Spinal cord (tissue), 10 donors: ENCODE results near the gene ITPK1. TPM values are rescaled to one million over a fixed set of nuclear protein-coding genes. Genes with fewer than 3 reads are reported as not detected.

ENCODE experiments used
- DNase-seq, 6 donors: peaks; one replicate each; pipeline versions ENCODE4 v3.0.0 to v3.0.0-alpha.2; 2013 to 2015; ENCODE audit warnings: low spot score in 6 of 6, low read depth in 4 of 6
- H3K27ac ChIP-seq: one replicate; pipeline ENCODE4 v1.5.1; 2013; ENCODE audit warnings: low read depth, low read length, control low read depth
- H3K27me3 ChIP-seq: one replicate; pipeline ENCODE4 v1.6.1; 2013; ENCODE audit warnings: low read length; ENCODE audit not compliant: control insufficient read depth, insufficient read depth
- H3K36me3 ChIP-seq: one replicate; pipeline ENCODE4 v1.6.1; 2013; ENCODE audit warnings: low read length; ENCODE audit not compliant: control insufficient read depth, insufficient read depth
- H3K4me1 ChIP-seq: one replicate; pipeline ENCODE4 v1.6.1; 2013; ENCODE audit warnings: low read length; ENCODE audit not compliant: control insufficient read depth, insufficient read depth
- H3K4me3 ChIP-seq: one replicate; pipeline ENCODE4 v1.5.1; 2013; ENCODE audit warnings: low read depth, low read length, control low read depth
- H3K9me3 ChIP-seq: one replicate; pipeline ENCODE4 v1.6.1; 2013; ENCODE audit warnings: low read length; ENCODE audit not compliant: control insufficient read depth, insufficient read depth
- WGBS: methylation state at CpG from one replicate; pipeline ENCODE4 v1.1.5; 2013; ENCODE audit warnings: missing lambda C conversion rate; ENCODE audit not compliant: insufficient coverage; 5-methylcytosine and 5-hydroxymethylcytosine counted together
- polyA plus RNA-seq, 2 donors: library from polyadenylated mRNA; unstranded; fragments of 120-200 nt; gene quantifications; one replicate each; pipeline ENCODE4 v1.2.1, GENCODE V29; 2013; ENCODE audit not compliant: insufficient read length in 2 of 2
- total RNA-seq, 2 donors: library from RNA; depleted of rRNA in 1 of 2; stranded (reverse); fragments of 120-200 nt in 1 of 2; fragments of >200 nt in 1 of 2; gene quantifications; one replicate each; pipeline versions ENCODE4 v1.2.3 to v1.2.4, GENCODE V29; 2013 to 2014
- donor health status: healthy.

The ITPK1 gene
- total and polyA plus RNA-seq, 4 donors, result 33.8 to 147 (median 83.3) TPM

DNA sequence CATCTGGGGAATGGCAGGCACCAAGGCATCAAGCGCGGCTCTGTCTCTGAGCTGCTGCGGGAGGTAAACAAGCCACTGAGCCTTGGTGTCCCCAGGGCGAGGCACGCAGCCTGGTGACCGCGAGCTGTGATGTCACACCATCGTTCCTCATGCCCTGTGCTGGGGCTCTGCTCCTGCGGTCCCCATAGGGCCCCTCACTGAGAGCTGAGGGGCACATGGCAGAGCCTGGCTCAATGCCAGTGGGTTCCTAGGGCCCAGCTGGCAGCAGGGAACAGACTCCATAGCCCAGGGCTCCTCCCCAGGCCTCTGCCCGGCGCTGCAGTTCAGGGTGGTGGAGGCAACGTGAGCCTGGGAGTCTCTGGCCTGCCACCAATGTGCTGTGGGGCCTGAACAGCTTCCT is 170.2 kb downstream of the ITPK1 start:
- no peaks in the 10 kb centered on the region for H3K27me3 ChIP-seq
- 76% methylated on average over 12 of the region's 12 CpGs for WGBS
- H3K4me1 ChIP-seq, result peaks cover 17% of the 10 kb centered on the region
- no peak for DNase-seq
- H3K9me3 ChIP-seq, result no peaks in the 10 kb centered on the region
- H3K4me3 ChIP-seq, result no peak overlapping the region
- no peak overlapping the region for H3K27ac ChIP-seq
- peaks cover 98% of the 10 kb centered on the region for H3K36me3 ChIP-seq

DNA sequence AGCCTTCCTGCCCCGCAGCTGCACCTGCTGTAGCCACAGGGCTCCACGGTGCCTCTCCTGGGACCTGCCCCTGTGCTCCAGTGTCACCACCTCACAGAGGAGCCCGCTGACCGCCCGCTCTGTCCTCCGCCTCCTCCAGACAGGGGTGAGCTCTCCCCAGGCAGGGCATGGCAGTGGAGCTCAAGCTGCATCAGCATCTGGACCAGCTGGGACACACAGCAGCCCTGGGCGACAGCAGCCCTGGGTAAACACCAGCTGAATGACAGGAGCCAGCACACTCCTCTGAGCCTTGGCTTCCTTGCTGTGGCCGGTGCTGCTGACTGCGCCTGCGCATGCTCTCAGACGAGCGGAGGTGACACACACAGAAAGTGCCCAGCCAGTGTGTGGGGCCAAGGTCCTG is 170.7 kb downstream of the ITPK1 start:
- 86% methylated on average over 12 of the region's 12 CpGs for WGBS

DNA sequence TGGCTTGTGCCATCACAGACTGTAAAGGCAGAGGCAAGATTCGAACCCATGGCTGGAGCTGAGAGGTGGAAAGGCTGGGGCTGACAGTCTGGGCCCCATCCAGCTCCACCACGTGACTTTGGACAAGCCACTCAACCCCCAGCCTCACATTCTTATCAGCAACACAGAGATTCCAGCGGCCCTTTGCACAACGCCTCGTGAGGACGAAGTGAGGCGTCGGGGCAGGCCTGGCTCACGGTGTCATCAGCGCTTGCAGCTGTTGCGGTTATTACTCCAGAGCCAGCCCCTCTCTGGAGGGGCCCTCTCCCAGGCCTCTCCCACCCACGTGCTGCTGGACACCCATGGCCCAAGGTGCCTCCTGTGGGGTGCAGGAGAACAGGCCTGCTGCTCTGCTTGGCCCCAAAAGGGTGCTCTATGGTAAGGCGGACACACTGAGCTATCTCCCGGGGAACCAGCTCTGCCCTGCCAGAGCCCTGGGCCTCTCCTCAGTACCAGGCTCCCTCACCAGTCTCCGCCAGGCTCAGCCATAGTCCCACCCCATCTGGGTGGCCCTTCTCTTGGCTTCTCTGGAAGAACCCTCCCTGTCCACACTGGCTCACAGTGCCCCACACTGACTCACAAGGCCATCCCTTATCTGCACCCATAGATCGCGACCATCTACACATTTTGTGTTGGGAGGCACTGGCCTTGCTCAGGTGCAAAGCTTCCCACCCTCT is 171.7 kb downstream of the ITPK1 start:
- H3K27ac ChIP-seq, result no peak overlapping the region
- H3K9me3 ChIP-seq, result no peaks in the 10 kb centered on the region
- peaks cover 19% of the 10 kb centered on the region for H3K4me1 ChIP-seq
- no peaks in the 10 kb centered on the region for H3K27me3 ChIP-seq
- peaks cover 97% of the 10 kb centered on the region for H3K36me3 ChIP-seq
- 90% methylated on average over 17 of the region's 17 CpGs for WGBS
- DNase-seq, result no peak
- no peak overlapping the region for H3K4me3 ChIP-seq

More for the DNA sequence above, 170.7 kb downstream of the ITPK1 start:
- Histone ChIP-seq H3K27ac (no peak overlapping the region), H3K4me3 (no peak overlapping the region), H3K4me1 (peaks cover 17% of the 10 kb centered on the region), H3K27me3 (no peaks in the 10 kb centered on the region), H3K9me3 (no peaks in the 10 kb centered on the region), H3K36me3 (peaks cover 98% of the 10 kb centered on the region)
- DNase-seq, result no peak

DNA sequence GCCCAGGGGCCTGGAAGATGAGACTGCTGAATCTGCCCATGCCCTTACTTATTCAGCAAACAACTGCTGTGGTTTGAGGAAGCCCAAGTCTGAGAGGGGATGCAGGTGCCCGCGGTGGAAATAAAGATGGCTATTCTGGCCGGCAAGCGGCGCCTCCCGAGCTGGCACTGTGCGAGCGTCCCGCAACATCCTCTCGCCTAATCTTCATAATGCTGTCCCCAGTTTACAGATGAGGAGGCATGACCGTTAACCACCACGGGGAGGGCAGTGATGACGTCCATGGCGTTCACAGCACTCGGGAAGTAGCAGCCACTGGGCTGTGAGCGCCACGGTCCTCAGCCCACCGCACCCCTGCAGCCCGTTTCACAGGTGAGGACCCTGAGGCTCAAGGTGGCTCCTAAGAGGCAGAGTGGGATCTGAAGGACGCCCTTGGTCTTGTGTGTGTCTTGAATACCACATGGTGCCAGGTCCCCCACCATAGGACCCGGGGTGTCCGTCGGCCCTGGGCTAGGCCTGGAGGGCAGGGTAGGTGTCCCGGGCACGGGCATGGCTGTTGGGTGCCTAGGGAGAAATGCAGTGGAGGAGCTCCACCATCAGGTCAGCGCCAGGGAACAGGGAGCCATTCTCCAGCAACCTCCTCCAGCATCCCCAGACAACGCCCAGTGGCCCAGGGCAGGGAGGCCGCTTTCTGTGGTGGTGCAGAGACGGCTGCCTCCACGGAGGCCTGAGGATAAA is 172.6 kb downstream of the ITPK1 start:
- 94% methylated on average over 28 of the region's 30 CpGs for WGBS
- H3K4me1 ChIP-seq, result peaks cover 28% of the 10 kb centered on the region

DNA sequence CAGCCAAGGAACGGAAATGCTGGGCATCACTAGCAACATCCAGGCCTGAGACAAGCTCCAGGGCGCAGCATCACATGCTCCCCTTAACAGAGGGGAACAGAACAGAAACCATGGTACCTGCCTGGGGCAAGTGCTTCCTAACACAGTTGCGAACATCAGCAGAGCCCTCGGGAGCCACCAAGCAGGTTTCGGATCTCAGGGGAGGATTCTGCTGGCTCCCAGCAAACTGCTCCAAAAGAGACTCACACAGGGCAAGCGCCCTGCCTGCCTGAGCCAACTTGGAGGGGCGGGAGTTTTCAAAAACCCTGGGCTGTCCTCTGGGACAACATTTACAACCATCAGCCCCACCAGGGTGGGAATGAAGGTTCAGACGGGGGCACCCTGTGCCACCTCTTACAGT is 173.1 kb downstream of the ITPK1 start:
- 88% methylated on average over 5 of the region's 8 CpGs for WGBS
- H3K27ac ChIP-seq, result no peak overlapping the region
- no peak overlapping the region for H3K4me3 ChIP-seq

More for the DNA sequence above, 172.6 kb downstream of the ITPK1 start:
- Histone ChIP-seq H3K27ac (no peak overlapping the region), H3K4me3 (no peak overlapping the region), H3K27me3 (no peaks in the 10 kb centered on the region), H3K9me3 (no peaks in the 10 kb centered on the region), H3K36me3 (peaks cover 97% of the 10 kb centered on the region)
- no peak for DNase-seq

DNA sequence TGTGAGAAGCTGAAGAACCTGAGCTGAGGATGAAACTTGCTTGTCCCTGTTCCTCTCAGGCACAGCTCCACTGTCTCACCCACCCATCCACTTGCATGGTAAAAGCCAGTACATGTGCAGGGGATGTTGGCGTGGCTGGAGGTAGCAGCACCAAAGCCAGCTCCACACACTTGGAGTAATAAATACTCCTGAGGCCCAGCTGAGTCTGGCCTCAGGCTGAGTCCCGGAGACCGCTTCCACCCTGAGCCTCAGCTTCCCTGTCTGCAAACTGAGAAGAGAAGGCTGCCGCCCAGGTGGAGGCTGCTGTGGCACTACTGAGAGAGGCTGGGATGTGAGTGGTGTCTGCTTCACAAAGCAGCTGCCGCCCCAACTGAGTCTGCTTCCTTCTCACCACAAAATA is 173.6 kb downstream of the ITPK1 start:
- 90% methylated on average over 3 of the region's 5 CpGs for WGBS
- Histone ChIP-seq H3K27ac (no peak overlapping the region), H3K36me3 (peaks cover 97% of the 10 kb centered on the region), H3K4me1 (peaks cover 29% of the 10 kb centered on the region), H3K9me3 (no peaks in the 10 kb centered on the region), H3K4me3 (no peak overlapping the region), H3K27me3 (no peaks in the 10 kb centered on the region)
- no peak for DNase-seq

More for the DNA sequence above, 173.1 kb downstream of the ITPK1 start:
- no peaks in the 10 kb centered on the region for H3K27me3 ChIP-seq
- H3K36me3 ChIP-seq, result peaks cover 98% of the 10 kb centered on the region
- H3K4me1 ChIP-seq, result peaks cover 29% of the 10 kb centered on the region
- H3K9me3 ChIP-seq, result no peaks in the 10 kb centered on the region
- no peak for DNase-seq

DNA sequence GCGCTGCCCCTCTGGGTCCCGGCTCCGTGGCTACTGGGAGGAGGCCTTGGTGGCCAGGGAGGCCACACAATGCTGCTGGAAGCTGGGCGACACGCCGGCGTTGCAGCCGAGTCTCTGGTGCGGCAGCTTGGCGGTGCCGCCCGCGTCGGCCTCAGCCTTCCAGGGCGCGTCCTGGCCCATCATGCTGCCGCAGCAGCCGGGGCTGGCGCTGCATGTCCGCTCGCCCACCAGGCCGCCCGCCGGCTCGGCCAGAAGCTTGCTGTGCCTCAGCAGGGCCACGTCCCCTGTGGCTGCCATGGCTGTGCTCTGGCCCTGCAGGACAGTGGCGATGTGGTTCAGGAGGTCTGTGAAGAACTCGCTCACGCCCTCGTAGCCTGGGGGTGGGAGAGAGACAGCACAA is 174.2 kb downstream of the ITPK1 start:
- no peaks in the 10 kb centered on the region for H3K9me3 ChIP-seq
- H3K4me3 ChIP-seq, result no peak overlapping the region
- no peak for DNase-seq
- H3K27ac ChIP-seq, result no peak overlapping the region
- WGBS, result 96% methylated on average over 30 of the region's 30 CpGs
- H3K27me3 ChIP-seq, result no peaks in the 10 kb centered on the region
- peaks cover 25% of the 10 kb centered on the region for H3K4me1 ChIP-seq
- H3K36me3 ChIP-seq, result peaks cover 91% of the 10 kb centered on the region

DNA sequence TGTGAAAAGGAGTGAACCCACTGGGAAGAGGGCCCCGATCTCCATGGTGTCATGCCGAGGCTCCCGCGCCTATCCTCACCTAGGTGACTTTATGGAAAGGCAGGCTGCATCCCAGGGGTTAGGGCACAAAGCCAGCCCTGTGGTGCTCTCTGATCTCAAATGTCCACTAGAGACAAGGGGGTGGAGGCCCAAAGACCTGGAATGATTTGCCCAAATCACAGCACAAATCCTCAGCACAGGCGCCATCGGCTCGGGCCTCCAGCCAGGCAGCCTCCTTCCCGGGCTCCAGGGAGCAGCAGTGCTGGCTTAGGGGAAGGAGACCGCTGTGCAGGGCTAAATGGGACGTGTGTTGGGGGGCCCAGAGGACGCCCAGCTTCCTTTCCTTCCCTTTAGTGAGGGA is 175.2 kb downstream of the ITPK1 start:
- WGBS, result 91% methylated on average over 10 of the region's 11 CpGs
- Histone ChIP-seq H3K36me3 (peaks cover 89% of the 10 kb centered on the region), H3K9me3 (no peaks in the 10 kb centered on the region), H3K27ac (no peak overlapping the region), H3K27me3 (no peaks in the 10 kb centered on the region), H3K4me3 (no peak overlapping the region), H3K4me1 (peaks cover 18% of the 10 kb centered on the region)
- DNase-seq, result no peak

DNA sequence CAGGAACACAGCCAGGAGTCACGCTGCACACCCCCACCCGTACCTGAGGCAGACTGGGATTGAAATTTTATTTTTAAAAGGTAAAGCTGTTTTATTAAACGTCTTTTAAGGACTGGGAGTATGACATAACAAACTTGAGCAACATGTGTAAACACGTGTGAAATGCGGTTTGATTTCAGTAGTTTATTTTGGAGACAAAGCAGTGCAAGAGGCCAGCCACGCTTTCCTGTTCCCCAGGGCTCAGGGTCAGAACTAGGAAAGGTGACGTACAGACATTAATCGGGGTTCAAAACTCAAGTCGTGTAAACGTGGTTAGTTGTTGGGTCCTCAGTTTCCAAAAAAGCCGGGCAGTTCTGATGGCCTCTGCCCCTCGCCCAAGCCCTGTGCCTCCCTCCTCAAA is 176.0 kb downstream of the ITPK1 start:
- Histone ChIP-seq H3K9me3 (no peaks in the 10 kb centered on the region), H3K36me3 (peaks cover 86% of the 10 kb centered on the region), H3K4me3 (no peak overlapping the region), H3K27ac (no peak overlapping the region), H3K4me1 (peaks cover 12% of the 10 kb centered on the region), H3K27me3 (no peaks in the 10 kb centered on the region)
- WGBS, result 96% methylated on average over 12 of the region's 12 CpGs
- DNase-seq, result no peak
